HEK293 (cell line): Measurements from ENCODE around the gene CLMN.

Experiments used
- CTCF ChIA-PET: fragments of 350-600 bp; formaldehyde crosslinking; extraction: SDS; loops from one replicate; lab custom pipeline; 2021; ENCODE audit warnings: antibody characterized with exemption; lab: Yijun Ruan, JAX
- POLR2A ChIA-PET: fragments of 300-600 bp; formaldehyde crosslinking; extraction: SDS; loops from one replicate; lab custom pipeline; 2020; ENCODE audit warnings: antibody characterized with exemption, inconsistent platforms; lab: Yijun Ruan, JAX
- H3K27ac ChIP-seq: fragments of 200-500 bp; sonication (Bioruptor generic); 2 replicates; pipeline ENCODE4 v1.5.1; 2014; ENCODE audit warnings: low read depth, low read length, control low read depth, inconsistent platforms; ENCODE audit errors: extremely low read depth
- H3K36me3 ChIP-seq, 2 experiments: fragments of 200-500 bp in 1 of 2; sonication (Bioruptor generic) in 1 of 2; 1 replicate in 1 of 2; 2 replicates in 1 of 2; pipeline ENCODE4 v1.5.1; 2014 to 2017; ENCODE audit warnings: inconsistent platforms in 2 of 2, low read length in 2 of 2; ENCODE audit not compliant: control insufficient read depth in 2 of 2, insufficient read depth in 1 of 2
- H3K4me1 ChIP-seq: fragments of 200-500 bp; sonication (Bioruptor generic); 2 replicates; pipeline ENCODE4 v1.5.1; 2014; ENCODE audit warnings: mild to moderate bottlenecking, low read length, inconsistent platforms; ENCODE audit not compliant: control insufficient read depth, insufficient read depth
- H3K4me3 ChIP-seq: 2 replicates; pipeline ENCODE4 v1.5.1; 2011; ENCODE audit warnings: low read depth, mild to moderate bottlenecking, control low read depth, low read length, moderate library complexity
- H3K9me3 ChIP-seq: fragments of 200-500 bp; sonication (Bioruptor generic); 2 replicates; pipeline ENCODE4 v1.5.1; 2014; ENCODE audit warnings: low read depth, low read length, inconsistent platforms; ENCODE audit not compliant: control insufficient read depth, insufficient read depth
- ATF2 ChIP-seq: fragments of 450-650 bp; formaldehyde crosslinking; IDR thresholded peaks from 2 replicates; pipeline ENCODE4 v1.5.1; 2016; ENCODE audit warnings: missing biosample characterization, missing genetic modification characterization, low read depth
- GFI1B ChIP-seq: fragments of 450-650 bp; formaldehyde crosslinking; IDR thresholded peaks from 2 replicates; pipeline ENCODE4 v1.5.1; 2016; ENCODE audit warnings: missing biosample characterization, missing genetic modification characterization
- GLI4 ChIP-seq: fragments of 450-650 bp; formaldehyde crosslinking; IDR thresholded peaks from 2 replicates; pipeline ENCODE4 v1.5.1; 2016; ENCODE audit warnings: missing biosample characterization, missing genetic modification characterization
- HIC1 ChIP-seq: fragments of 450-650 bp; formaldehyde crosslinking; IDR thresholded peaks from 2 replicates; pipeline ENCODE4 v1.5.1; 2016; ENCODE audit warnings: missing biosample characterization, missing genetic modification characterization
- HOXC10 ChIP-seq: sonication (generic); formaldehyde crosslinking; IDR thresholded peaks from 2 replicates; pipeline ENCODE4 v1.8.1; 2023; ENCODE audit warnings: mild to moderate bottlenecking, missing genetic modification reagents
- HOXD13 ChIP-seq: sonication (generic); formaldehyde crosslinking; IDR thresholded peaks from 2 replicates; pipeline ENCODE4 v1.8.0; 2022; ENCODE audit warnings: missing genetic modification reagents, borderline replicate concordance
- MEIS1 ChIP-seq: sonication (generic); formaldehyde crosslinking; IDR thresholded peaks from 2 replicates; pipeline ENCODE4 v1.8.1; 2022; ENCODE audit warnings: missing genetic modification reagents, mild to moderate bottlenecking, borderline replicate concordance
- ZFP3 ChIP-seq: fragments of 450-650 bp; formaldehyde crosslinking; IDR thresholded peaks from 2 replicates; pipeline ENCODE4 v1.5.1; 2016; ENCODE audit warnings: low read depth, missing biosample characterization, missing genetic modification characterization
- ZNF121 ChIP-seq: fragments of 450-650 bp; formaldehyde crosslinking; IDR thresholded peaks from 2 replicates; pipeline ENCODE4 v1.5.1; 2016; ENCODE audit warnings: missing biosample characterization, missing genetic modification characterization
- ZNF138 ChIP-seq: fragments of 450-650 bp; formaldehyde crosslinking; IDR thresholded peaks from 2 replicates; pipeline ENCODE4 v1.5.1; 2016; ENCODE audit warnings: missing biosample characterization, missing genetic modification characterization, borderline replicate concordance
- ZNF140 ChIP-seq: fragments of 450-650 bp; formaldehyde crosslinking; IDR thresholded peaks from 2 replicates; pipeline ENCODE4 v1.5.1; 2016; ENCODE audit warnings: missing biosample characterization, missing genetic modification characterization
- ZNF148 ChIP-seq: fragments of 450-650 bp; formaldehyde crosslinking; IDR thresholded peaks from 2 replicates; pipeline ENCODE4 v1.5.0; 2017; ENCODE audit warnings: missing biosample characterization, missing genetic modification characterization, borderline replicate concordance
- ZNF169 ChIP-seq: fragments of 450-650 bp; formaldehyde crosslinking; IDR thresholded peaks from 2 replicates; pipeline ENCODE4 v1.5.1; 2016; ENCODE audit warnings: missing biosample characterization, missing genetic modification characterization
- ZNF184 ChIP-seq: fragments of 450-650 bp; IDR thresholded peaks from 2 replicates; pipeline ENCODE4 v1.5.1; 2018; ENCODE audit warnings: missing biosample characterization, mild to moderate bottlenecking, missing genetic modification characterization
- ZNF19 ChIP-seq: fragments of 450-650 bp; formaldehyde crosslinking; IDR thresholded peaks from 2 replicates; pipeline ENCODE4; 2016; ENCODE audit warnings: missing biosample characterization, missing genetic modification characterization, low read depth
- ZNF239 ChIP-seq: fragments of 450-650 bp; formaldehyde crosslinking; IDR thresholded peaks from 2 replicates; pipeline ENCODE4 v1.5.1; 2016; ENCODE audit warnings: missing biosample characterization, missing genetic modification characterization
- ZNF302 ChIP-seq: fragments of 450-650 bp; formaldehyde crosslinking; IDR thresholded peaks from 2 replicates; pipeline ENCODE4 v1.5.1; 2016; ENCODE audit warnings: missing biosample characterization, missing genetic modification characterization, low read depth
- ZNF366 ChIP-seq: fragments of 450-650 bp; formaldehyde crosslinking; conservative IDR thresholded peaks from 2 replicates; pipeline ENCODE4 v1.5.1; 2016; ENCODE audit warnings: missing biosample characterization, missing genetic modification characterization
- ZNF37A ChIP-seq: fragments of 450-650 bp; IDR thresholded peaks from 2 replicates; pipeline ENCODE4 v1.5.1; 2018; ENCODE audit warnings: missing biosample characterization, missing genetic modification characterization
- ZNF501 ChIP-seq: fragments of 450-650 bp; formaldehyde crosslinking; IDR thresholded peaks from 2 replicates; pipeline ENCODE4 v1.5.1; 2016; ENCODE audit warnings: missing biosample characterization, missing genetic modification characterization
- ZNF560 ChIP-seq: fragments of 450-650 bp; formaldehyde crosslinking; IDR thresholded peaks from 2 replicates; pipeline ENCODE4 v1.5.1; 2017; ENCODE audit warnings: missing biosample characterization, missing genetic modification characterization, borderline replicate concordance
- ZNF580 ChIP-seq: fragments of 450-650 bp; formaldehyde crosslinking; IDR thresholded peaks from 2 replicates; pipeline ENCODE4 v1.5.1; 2016; ENCODE audit warnings: missing biosample characterization, missing genetic modification characterization
- ZNF610 ChIP-seq: fragments of 450-650 bp; formaldehyde crosslinking; IDR thresholded peaks from 2 replicates; pipeline ENCODE4 v1.5.1; 2016; ENCODE audit warnings: missing biosample characterization, missing genetic modification characterization, borderline replicate concordance
- ZNF624 ChIP-seq: fragments of 450-650 bp; formaldehyde crosslinking; IDR thresholded peaks from 2 replicates; pipeline ENCODE4 v1.5.1; 2017; ENCODE audit warnings: missing biosample characterization, missing genetic modification characterization
- ZNF768 ChIP-seq: fragments of 450-650 bp; formaldehyde crosslinking; IDR thresholded peaks from 2 replicates; pipeline ENCODE4 v1.5.1; 2018; ENCODE audit warnings: missing biosample characterization, mild to moderate bottlenecking, missing genetic modification characterization
- ZNF785 ChIP-seq: fragments of 450-650 bp; formaldehyde crosslinking; IDR thresholded peaks from 2 replicates; pipeline ENCODE4 v1.5.1; 2016; ENCODE audit warnings: missing biosample characterization, missing genetic modification characterization
- ZSCAN23 ChIP-seq: fragments of 450-650 bp; formaldehyde crosslinking; IDR thresholded peaks from 2 replicates; pipeline ENCODE4 v1.5.1; 2016; ENCODE audit warnings: missing biosample characterization, missing genetic modification characterization
- ZSCAN30 ChIP-seq: fragments of 450-650 bp; IDR thresholded peaks from 2 replicates; pipeline ENCODE4 v1.5.1; 2018; ENCODE audit warnings: missing biosample characterization, mild to moderate bottlenecking, missing genetic modification characterization, moderate library complexity

CLMN gene

GRCh38 chr14:95292660-95293425 is 26.9 kb downstream of the CLMN start:
- no peaks in the 10 kb centered on the region for H3K36me3 ChIP-seq
- 0 out of 2 replicates have a peak overlapping the region, but pooled peaks have one; percentile 16 for H3K27ac ChIP-seq
- H3K4me3 ChIP-seq: no peak overlapping the region
- no peaks in the 10 kb centered on the region for H3K9me3 ChIP-seq
- TF ChIP-seq ZNF560 (tag by site-specific recombination): no peak
- no peak for TF ChIP-seq ZNF624 (tag by site-specific recombination)
- TF ChIP-seq ZNF366 (tag by site-specific recombination): peak; percentile 77
- POLR2A ChIA-PET: no interaction called here
- H3K4me1 ChIP-seq: peaks cover 6% of the 10 kb centered on the region
- CTCF ChIA-PET: interaction anchor here (0.6 to 1.4 kb wide), 2 partner anchors 27 to 594 kb away, joined by 3 read pairs; partner anchors contain the start of gene CLMN

- H3K4me1 ChIP-seq: peaks cover 6% of the 10 kb centered on the region
- no peaks in the 10 kb centered on the region for H3K9me3 ChIP-seq
- POLR2A ChIA-PET: no interaction called here
- H3K4me3 ChIP-seq: no peak overlapping the region
- no peaks in the 10 kb centered on the region for H3K36me3 ChIP-seq
- CTCF ChIA-PET: interaction anchor here (0.6 to 1.4 kb wide), 2 partner anchors 28 to 593 kb away, joined by 3 read pairs; partner anchors contain the start of gene CLMN
- H3K27ac ChIP-seq: no peak overlapping the region
- peak; percentile 97 for TF ChIP-seq ZNF184
- 0 out of 2 replicates have a peak, but pooled peaks have one; percentile 40 for TF ChIP-seq ZNF580 (tag by site-specific recombination)
- no peak for TF ChIP-seq ZNF302 (tag by site-specific recombination)
- TF ChIP-seq ZNF768: no peak
- TF ChIP-seq ATF2 (tag by site-specific recombination): no peak
- no peak for TF ChIP-seq ZNF19 (tag by site-specific recombination)
- 0 out of 2 replicates have a peak, but pooled peaks have one; percentile 33 for TF ChIP-seq ZNF148 (tag by site-specific recombination)
- TF ChIP-seq GFI1B (tag by site-specific recombination): no peak
- TF ChIP-seq ZFP3: no peak
- TF ChIP-seq MEIS1 (CRISPR knock-in tag): no peak
- no peak for TF ChIP-seq ZNF239 (tag by site-specific recombination)
- no peak for TF ChIP-seq GLI4 (tag by site-specific recombination)
- TF ChIP-seq ZNF140 (tag by site-specific recombination): no peak
- TF ChIP-seq ZNF785 (tag by site-specific recombination): no peak
- TF ChIP-seq ZNF37A (tag by site-specific recombination): peak; percentile 91
- TF ChIP-seq ZNF169 (tag by site-specific recombination): no peak
- no peak for TF ChIP-seq HOXD13 (CRISPR knock-in tag)
- TF ChIP-seq ZNF610 (tag by site-specific recombination): no peak
- TF ChIP-seq HIC1 (tag by site-specific recombination): peak; percentile 39; the same call in 1 of the 2 replicates
- no peak for TF ChIP-seq ZNF121
- TF ChIP-seq ZNF138 (tag by site-specific recombination): no peak
- TF ChIP-seq HOXC10 (CRISPR knock-in tag): no peak
- no peak for TF ChIP-seq ZSCAN23 (tag by site-specific recombination)
- TF ChIP-seq ZNF501 (tag by site-specific recombination): no peak
- peak; percentile 68; the same call in 1 of the 2 replicates for TF ChIP-seq ZSCAN30 (tag by site-specific recombination)
These were observed 27.7 kb downstream of the CLMN start for GRCh38 chr14:95291859-95292542.
